DMS53 treated with DMSO at 0.1 percent for 48 hours (cell line): ENCODE data around the gene FNDC3B.

ENCODE experiments used
- DNase-seq: peaks from one replicate; lab custom pipeline; 2025; ENCODE audit not compliant: unreplicated experiment; lab: John Stamatoyannopoulos, UW

FNDC3B gene

GRCh38 chr3:172132159-172132586 is 92.8 kb downstream of the FNDC3B start:
- no peak for DNase-seq

GRCh38 chr3:172132721-172133311 is 93.4 kb downstream of the FNDC3B start:
- no peak for DNase-seq

- DNase-seq, result no peak
These were observed 94.5 kb downstream of the FNDC3B start for GRCh38 chr3:172133838-172134237.

- DNase-seq, result no peak
These were observed 95.0 kb downstream of the FNDC3B start for GRCh38 chr3:172134352-172134751.

GRCh38 chr3:172135185-172135584 is 95.8 kb downstream of the FNDC3B start:
- DNase-seq, result no peak

GRCh38 chr3:172135820-172136219 is 96.4 kb downstream of the FNDC3B start:
- no peak for DNase-seq

- DNase-seq, result no peak
These were observed 97.0 kb downstream of the FNDC3B start for GRCh38 chr3:172136330-172136729.

- no peak for DNase-seq
These were observed 98.2 kb downstream of the FNDC3B start for GRCh38 chr3:172137287-172138192.

- DNase-seq, result no peak
These were observed 98.8 kb downstream of the FNDC3B start for GRCh38 chr3:172138193-172138537.

GRCh38 chr3:172138792-172139507 is 99.6 kb downstream of the FNDC3B start:
- peak; percentile 46 for DNase-seq

- no peak for DNase-seq
These were observed 100.3 kb downstream of the FNDC3B start for GRCh38 chr3:172139528-172140276.

GRCh38 chr3:172140499-172141391 is 101.4 kb downstream of the FNDC3B start:
- no peak for DNase-seq

GRCh38 chr3:172142051-172142863 is 102.9 kb downstream of the FNDC3B start:
- no peak for DNase-seq

GRCh38 chr3:172142864-172143451 is 103.6 kb downstream of the FNDC3B start:
- DNase-seq, result no peak

GRCh38 chr3:172143739-172144497 is 104.5 kb downstream of the FNDC3B start:
- no peak for DNase-seq

- DNase-seq, result no peak
These were observed 105.2 kb downstream of the FNDC3B start for GRCh38 chr3:172144601-172145000.

- no peak for DNase-seq
These were observed 105.8 kb downstream of the FNDC3B start for GRCh38 chr3:172145031-172145686.

- DNase-seq, result no peak
These were observed 107.0 kb downstream of the FNDC3B start for GRCh38 chr3:172146349-172146748.
